GM21723 (cell line): ENCODE results near the gene RIPOR3.
"Not testable (repeated sequence)": the region's sequence is repeated elsewhere in the genome, so short reads cannot be mapped to it uniquely, and the experiment has no call there.

ENCODE experiments used
- ATAC-seq: cut with Tn5 transposase; IDR thresholded peaks from one replicate; pipeline ENCODE4 v1.9.1; 2021; ENCODE audit warnings: mild to moderate bottlenecking, moderate library complexity; ENCODE audit not compliant: unreplicated experiment

RIPOR3 gene

GRCh38 chr20:50559856-50560638 lies 131.3 kb downstream of the RIPOR3 start:
- ATAC-seq: no peak

GRCh38 chr20:50559149-50559548 lies 132.2 kb downstream of the RIPOR3 start:
- no peak for ATAC-seq

GRCh38 chr20:50558483-50558925 lies 132.8 kb downstream of the RIPOR3 start:
- no peak for ATAC-seq

- ATAC-seq: no peak
Measured at GRCh38 chr20:50557549-50558134, 133.7 kb downstream of the RIPOR3 start.

- ATAC-seq: no peak
Measured at GRCh38 chr20:50555662-50556061, 135.7 kb downstream of the RIPOR3 start.

GRCh38 chr20:50554694-50555579 lies 136.4 kb downstream of the RIPOR3 start:
- no peak for ATAC-seq

- ATAC-seq: no peak
Measured at GRCh38 chr20:50552979-50553378, 138.4 kb downstream of the RIPOR3 start.

- no peak for ATAC-seq
Measured at GRCh38 chr20:50551288-50551687, 140.1 kb downstream of the RIPOR3 start.

GRCh38 chr20:50550531-50550930 lies 140.8 kb downstream of the RIPOR3 start:
- no peak for ATAC-seq

GRCh38 chr20:50548396-50548795 lies 142.9 kb downstream of the RIPOR3 start:
- no peak for ATAC-seq

GRCh38 chr20:50547964-50548363 lies 143.4 kb downstream of the RIPOR3 start:
- ATAC-seq: no peak

- ATAC-seq: no peak
Measured at GRCh38 chr20:50546729-50547314, 144.5 kb downstream of the RIPOR3 start.

GRCh38 chr20:50545126-50545525 lies 146.2 kb downstream of the RIPOR3 start:
- no peak for ATAC-seq

- no peak for ATAC-seq
Measured at GRCh38 chr20:50543326-50543725, 148.0 kb downstream of the RIPOR3 start.

GRCh38 chr20:50541606-50542041 lies 149.7 kb downstream of the RIPOR3 start:
- ATAC-seq: no peak

- no peak for ATAC-seq
Measured at GRCh38 chr20:50540620-50541605, 150.4 kb downstream of the RIPOR3 start.

GRCh38 chr20:50539798-50540197 lies 151.5 kb downstream of the RIPOR3 start:
- ATAC-seq: not testable (repeated sequence)

- ATAC-seq: no peak
Measured at GRCh38 chr20:50538276-50538675, 153.1 kb downstream of the RIPOR3 start.

GRCh38 chr20:50537546-50538201 lies 153.7 kb downstream of the RIPOR3 start:
- ATAC-seq: no peak
